Smooth muscle cell (in vitro differentiated cells): ENCODE data around the gene IFI27L1. TPM values are rescaled to one million over a fixed set of nuclear protein-coding genes. Genes with fewer than 3 reads are reported as not detected.

Source experiments
- DNase-seq: peaks from one replicate; lab custom pipeline; 2025; ENCODE audit not compliant: unreplicated experiment; lab: John Stamatoyannopoulos, UW
- H2AFZ ChIP-seq: fragments of 200-600 bp; sonication (generic); 2 replicates; pipeline ENCODE4 v1.6.0; 2016; ENCODE audit warnings: antibody characterized with exemption, low read depth, mild to moderate bottlenecking
- H3F3A ChIP-seq: fragments of 200-600 bp; sonication (generic); 2 replicates; pipeline ENCODE4 v1.6.0; 2017; ENCODE audit warnings: antibody characterized with exemption, low read depth
- H3K27ac ChIP-seq: fragments of 200-600 bp; sonication (generic); 2 replicates; pipeline ENCODE4 v1.5.1; 2016; ENCODE audit warnings: low read depth, mild to moderate bottlenecking
- H3K27me3 ChIP-seq: fragments of 200-600 bp; sonication (generic); 2 replicates; pipeline ENCODE4 v1.6.1; 2016; ENCODE audit warnings: low read depth, mild to moderate bottlenecking
- H3K36me3 ChIP-seq: fragments of 200-600 bp; sonication (generic); 2 replicates; pipeline ENCODE4 v1.5.1; 2016; ENCODE audit warnings: low read depth
- H3K4me1 ChIP-seq: fragments of 200-600 bp; sonication (generic); 2 replicates; pipeline ENCODE4 v1.5.1; 2016; ENCODE audit warnings: low read depth
- H3K4me2 ChIP-seq: fragments of 200-600 bp; sonication (generic); 2 replicates; pipeline ENCODE4 v1.6.0; 2016; ENCODE audit warnings: mild to moderate bottlenecking
- H3K4me3 ChIP-seq: fragments of 200-600 bp; sonication (generic); 2 replicates; pipeline ENCODE4 v1.5.1; 2016; ENCODE audit warnings: mild to moderate bottlenecking
- H3K79me2 ChIP-seq: fragments of 200-600 bp; sonication (generic); 2 replicates; pipeline ENCODE4 v1.6.0; 2016; ENCODE audit warnings: low read depth, mild to moderate bottlenecking
- H3K9ac ChIP-seq: fragments of 200-600 bp; sonication (generic); 2 replicates; pipeline ENCODE4 v1.6.0; 2016; ENCODE audit warnings: low read depth
- H3K9me3 ChIP-seq: fragments of 200-600 bp; sonication (generic); replicated peaks from 2 replicates; pipeline ENCODE4 v1.5.1; 2016; ENCODE audit warnings: low read depth
- H4K20me1 ChIP-seq: fragments of 200-600 bp; sonication (generic); 2 replicates; pipeline ENCODE4 v1.6.0; 2016; ENCODE audit warnings: low read depth
- WGBS: methylation state at CpG from one replicate; pipeline ENCODE4 v1.1.7; 2016; ENCODE audit warnings: low lambda C conversion rate; 5-methylcytosine and 5-hydroxymethylcytosine counted together
- polyA plus RNA-seq: library from polyadenylated mRNA; unstranded; fragments of >200 nt; fragmentation: Nextera tagmentation; extraction: Ambion mirVana; gene quantifications from 2 replicates; pipeline ENCODE4 v1.2.1, GENCODE V29; 2016
- total RNA-seq: library from RNA; depleted of rRNA; stranded (reverse); fragments of >200 nt; gene quantifications from 2 replicates; pipeline ENCODE4 v1.2.3, GENCODE V29; 2014
- TF ChIP-seq, protein P1 (sequence below): fragments of 200-600 bp; sonication (generic); IDR thresholded peaks from 2 replicates; pipeline ENCODE4 v1.5.1; 2017; ENCODE audit warnings: borderline replicate concordance, mild to moderate bottlenecking, antibody characterized with exemption; ENCODE audit not compliant: insufficient read depth, poor library complexity, severe bottlenecking

Gene IFI27L1
- total and polyA plus RNA-seq, 2 experiments from 2014 or later: 2.9 to 38.2 TPM

GRCh38 chr14:94045563-94046345 lies 35.4 kb upstream of the IFI27L1 start:
- Histone ChIP-seq H3K79me2 (no peaks in the 10 kb centered on the region), H4K20me1 (no peaks in the 10 kb centered on the region), H3K36me3 (no peaks in the 10 kb centered on the region), H3K4me1 (no peaks in the 10 kb centered on the region), H3K27ac (no peak overlapping the region), H3K9me3 (no peaks in the 10 kb centered on the region), H3K9ac (no peak overlapping the region), H3K4me3 (no peak overlapping the region), H3F3A (no peaks in the 10 kb centered on the region), H3K27me3 (no peaks in the 10 kb centered on the region), H3K4me2 (no peak overlapping the region), H2AFZ (no peak overlapping the region)
- TF ChIP-seq, protein P1, sequence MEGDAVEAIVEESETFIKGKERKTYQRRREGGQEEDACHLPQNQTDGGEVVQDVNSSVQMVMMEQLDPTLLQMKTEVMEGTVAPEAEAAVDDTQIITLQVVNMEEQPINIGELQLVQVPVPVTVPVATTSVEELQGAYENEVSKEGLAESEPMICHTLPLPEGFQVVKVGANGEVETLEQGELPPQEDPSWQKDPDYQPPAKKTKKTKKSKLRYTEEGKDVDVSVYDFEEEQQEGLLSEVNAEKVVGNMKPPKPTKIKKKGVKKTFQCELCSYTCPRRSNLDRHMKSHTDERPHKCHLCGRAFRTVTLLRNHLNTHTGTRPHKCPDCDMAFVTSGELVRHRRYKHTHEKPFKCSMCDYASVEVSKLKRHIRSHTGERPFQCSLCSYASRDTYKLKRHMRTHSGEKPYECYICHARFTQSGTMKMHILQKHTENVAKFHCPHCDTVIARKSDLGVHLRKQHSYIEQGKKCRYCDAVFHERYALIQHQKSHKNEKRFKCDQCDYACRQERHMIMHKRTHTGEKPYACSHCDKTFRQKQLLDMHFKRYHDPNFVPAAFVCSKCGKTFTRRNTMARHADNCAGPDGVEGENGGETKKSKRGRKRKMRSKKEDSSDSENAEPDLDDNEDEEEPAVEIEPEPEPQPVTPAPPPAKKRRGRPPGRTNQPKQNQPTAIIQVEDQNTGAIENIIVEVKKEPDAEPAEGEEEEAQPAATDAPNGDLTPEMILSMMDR: no peak
- DNase-seq: no peak
- WGBS: 99% methylated on average over 19 of the region's 19 CpGs

DNA sequence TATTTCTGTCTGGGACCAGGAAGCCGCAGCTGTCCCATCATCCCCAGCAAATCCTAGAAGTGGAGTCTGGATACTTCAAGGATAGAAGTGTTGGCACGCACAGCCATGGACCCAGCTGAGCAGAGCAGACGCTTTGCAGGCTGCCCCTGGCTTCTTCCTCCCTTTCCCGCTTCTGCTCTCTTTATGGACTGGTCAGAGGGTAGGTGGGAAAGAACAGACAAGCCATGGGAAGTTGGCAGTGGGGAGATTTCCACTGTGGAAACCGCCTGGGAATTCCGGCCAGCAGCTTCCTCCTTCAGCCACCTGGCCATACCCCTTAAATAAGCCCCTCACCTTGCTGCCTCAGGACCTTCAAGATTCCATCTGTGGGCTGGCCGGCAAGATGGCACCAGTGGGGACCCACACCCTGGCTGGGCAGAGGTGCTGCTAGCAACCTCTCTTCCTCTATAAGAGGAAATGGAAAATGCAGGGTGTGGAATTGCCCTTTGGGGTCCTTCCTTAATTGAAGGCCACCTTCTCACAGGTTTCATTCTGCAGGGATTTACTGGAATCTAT lies 34.3 kb upstream of the IFI27L1 start:
- Histone ChIP-seq H3K9me3 (no peaks in the 10 kb centered on the region), H3K36me3 (no peaks in the 10 kb centered on the region), H3K4me3 (no peak overlapping the region), H4K20me1 (no peaks in the 10 kb centered on the region), H3K4me2 (no peak overlapping the region), H3K9ac (no peak overlapping the region), H3F3A (no peaks in the 10 kb centered on the region), H3K27ac (no peak overlapping the region), H3K27me3 (no peaks in the 10 kb centered on the region), H3K4me1 (no peaks in the 10 kb centered on the region), H3K79me2 (no peaks in the 10 kb centered on the region), H2AFZ (no peak overlapping the region)
- DNase-seq: no peak
- WGBS: 96% methylated on average over 7 of the region's 7 CpGs
- TF ChIP-seq, protein P1: no peak

DNA sequence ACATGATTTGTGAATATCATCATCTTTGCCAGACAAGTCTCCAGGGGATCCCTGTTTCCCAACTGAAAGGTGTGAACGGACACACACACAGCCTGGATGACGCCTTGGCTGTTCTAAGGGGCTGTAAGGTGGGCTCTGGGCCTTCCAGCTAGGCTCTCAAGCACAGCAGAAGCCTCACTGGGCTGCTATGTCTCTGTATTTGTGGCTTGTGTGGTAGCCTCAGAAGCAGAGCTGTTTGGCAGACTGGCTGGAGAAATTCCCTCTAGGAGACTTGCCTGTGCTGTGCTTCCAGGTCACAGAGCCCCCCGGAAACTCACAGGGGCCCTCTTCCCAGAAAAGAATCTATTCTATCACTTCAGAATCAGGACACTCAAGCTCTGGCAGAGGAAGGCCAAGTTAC lies 33.5 kb upstream of the IFI27L1 start:
- no peak for DNase-seq
- 95% methylated on average over 3 of the region's 3 CpGs for WGBS
- no peak overlapping the region for H2AFZ ChIP-seq
- no peaks in the 10 kb centered on the region for H4K20me1 ChIP-seq
- H3K27ac ChIP-seq: no peak overlapping the region
- H3K79me2 ChIP-seq: no peaks in the 10 kb centered on the region
- H3K4me1 ChIP-seq: no peaks in the 10 kb centered on the region
- H3K36me3 ChIP-seq: peaks cover 2% of the 10 kb centered on the region
- no peaks in the 10 kb centered on the region for H3F3A ChIP-seq
- H3K4me2 ChIP-seq: no peak overlapping the region
- no peaks in the 10 kb centered on the region for H3K9me3 ChIP-seq
- TF ChIP-seq, protein P1: no peak
- H3K9ac ChIP-seq: no peak overlapping the region
- no peak overlapping the region for H3K4me3 ChIP-seq
- no peaks in the 10 kb centered on the region for H3K27me3 ChIP-seq
